Right lobe of liver (tissue), 4 donors: ENCODE measurements around the gene STKLD1.
"Not testable (repeated sequence)": the region's sequence is repeated elsewhere in the genome, so short reads cannot be mapped to it uniquely, and the experiment has no call there.

Source experiments
- CTCF ChIP-seq, 4 donors: fragments of 200-600 bp in 3 of 4; fragments of 450-650 bp in 1 of 4; IDR thresholded peaks; one replicate each; pipeline versions ENCODE4 v1.5.1 to v1.8.0; 2016 to 2022; ENCODE audit warnings: antibody characterized with exemption in 4 of 4, mild to moderate bottlenecking in 2 of 4
- POLR2A ChIP-seq: fragments of 450-650 bp; IDR thresholded peaks from one replicate; pipeline ENCODE4 v1.6.1; 2017; ENCODE audit warnings: antibody characterized with exemption, mild to moderate bottlenecking
- donor health status: DM: no; HTN: no; CAD: no.
- donor health status: DM: no; HTN: no; CAD: no.
- donor health status: DM: no; HTN: yes; CAD: no.

GRCh38 chr9:133391449-133391848 is 15.3 kb downstream of the STKLD1 start:
- TF ChIP-seq CTCF (IDR thresholded peaks at IDR 0.05); POLR2A: not testable (repeated sequence)
